Measurements from ENCODE around the gene DRD3. TPM values are rescaled to one million over a fixed set of nuclear protein-coding genes. Genes with fewer than 3 reads are reported as not detected.

Gene DRD3
- total and polyA plus RNA-seq, 3 donors from 2014 or later: 0.37 to 0.94 (median 0.39) TPM

DNA sequence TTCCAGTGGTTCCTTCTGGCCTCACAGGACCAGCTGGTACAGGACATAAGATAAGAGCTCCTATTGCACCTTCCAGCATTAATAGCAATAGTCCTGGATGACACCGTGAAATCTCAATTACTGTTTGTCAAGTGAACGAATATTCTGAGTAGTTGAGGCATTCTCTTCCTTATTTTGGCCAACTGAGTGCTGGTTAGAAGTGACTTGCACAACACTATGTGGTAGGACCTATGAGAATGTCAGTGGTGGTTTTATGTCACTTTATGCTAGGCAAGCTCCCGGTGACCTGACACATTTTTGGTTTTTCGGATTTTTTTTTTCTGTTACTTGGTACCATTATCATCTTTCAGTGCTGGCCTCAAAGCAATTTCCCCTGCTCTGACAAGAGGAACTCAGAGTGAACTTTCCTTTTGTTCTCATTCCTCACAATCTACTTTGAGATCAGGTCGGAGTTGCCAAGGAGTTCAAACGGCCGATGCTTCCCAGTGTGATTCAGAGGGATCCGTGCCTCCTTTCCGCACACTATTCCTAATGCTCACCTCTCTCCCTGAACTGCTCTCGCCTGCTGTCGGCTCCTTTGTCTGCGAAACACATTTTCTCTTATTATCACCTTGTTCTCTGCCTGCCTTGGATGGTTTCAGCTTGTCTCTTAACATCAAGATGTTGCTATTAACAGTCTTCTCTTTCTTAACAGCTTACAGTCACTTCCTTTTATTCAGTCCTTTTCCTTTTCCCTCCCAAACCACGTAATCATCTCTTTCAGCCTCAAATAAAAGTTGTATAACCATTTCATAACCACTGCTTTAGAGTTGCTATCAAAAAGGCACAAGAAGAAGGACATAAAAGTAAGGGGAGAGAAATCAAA, 86.5 kb downstream of the DRD3 start:
- intact Hi-C loops (cut with DNase I; ENCODE audit: low total_unique reads): no loop called here
- no peak for DNase-seq
- no peaks in the 10 kb centered on the region for H3K4me1 ChIP-seq
- no peaks in the 10 kb centered on the region for H3K27me3 ChIP-seq
- TF ChIP-seq, protein P1, sequence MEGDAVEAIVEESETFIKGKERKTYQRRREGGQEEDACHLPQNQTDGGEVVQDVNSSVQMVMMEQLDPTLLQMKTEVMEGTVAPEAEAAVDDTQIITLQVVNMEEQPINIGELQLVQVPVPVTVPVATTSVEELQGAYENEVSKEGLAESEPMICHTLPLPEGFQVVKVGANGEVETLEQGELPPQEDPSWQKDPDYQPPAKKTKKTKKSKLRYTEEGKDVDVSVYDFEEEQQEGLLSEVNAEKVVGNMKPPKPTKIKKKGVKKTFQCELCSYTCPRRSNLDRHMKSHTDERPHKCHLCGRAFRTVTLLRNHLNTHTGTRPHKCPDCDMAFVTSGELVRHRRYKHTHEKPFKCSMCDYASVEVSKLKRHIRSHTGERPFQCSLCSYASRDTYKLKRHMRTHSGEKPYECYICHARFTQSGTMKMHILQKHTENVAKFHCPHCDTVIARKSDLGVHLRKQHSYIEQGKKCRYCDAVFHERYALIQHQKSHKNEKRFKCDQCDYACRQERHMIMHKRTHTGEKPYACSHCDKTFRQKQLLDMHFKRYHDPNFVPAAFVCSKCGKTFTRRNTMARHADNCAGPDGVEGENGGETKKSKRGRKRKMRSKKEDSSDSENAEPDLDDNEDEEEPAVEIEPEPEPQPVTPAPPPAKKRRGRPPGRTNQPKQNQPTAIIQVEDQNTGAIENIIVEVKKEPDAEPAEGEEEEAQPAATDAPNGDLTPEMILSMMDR (IDR thresholded peaks at IDR 0.05): no peak
- no peak for TF ChIP-seq POLR2A (IDR thresholded peaks at IDR 0.05)
- no peaks in the 10 kb centered on the region for H3K36me3 ChIP-seq (ENCODE audit: low read depth, missing control alignments)
- H3K4me3 ChIP-seq: no peak overlapping the region
- WGBS, 2 donors: 40 to 49% methylated on average over 13 of the region's 13 CpGs
- H3K27ac ChIP-seq: no peak overlapping the region
- H3K9me3 ChIP-seq: no peaks in the 10 kb centered on the region

DNA sequence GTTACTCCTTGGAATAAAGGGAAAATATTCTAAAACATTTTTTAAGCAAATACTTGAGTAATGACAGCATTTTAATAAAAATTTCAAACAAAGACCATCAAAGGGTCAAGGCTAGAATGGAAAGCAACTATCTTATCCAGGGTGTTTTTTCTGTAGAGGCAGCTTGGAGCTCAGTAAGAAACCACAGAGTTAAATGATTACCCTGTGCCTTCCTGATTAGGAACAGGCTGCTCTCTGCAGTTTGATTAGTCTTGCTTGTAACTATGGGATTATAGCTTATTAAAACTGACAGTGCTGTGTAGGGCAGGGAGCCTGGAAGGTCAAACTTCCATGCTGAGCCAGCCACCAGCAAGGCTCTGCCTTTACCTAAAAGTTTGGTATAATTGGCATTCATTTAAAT, 89.2 kb downstream of the DRD3 start:
- Histone ChIP-seq H3K4me1 (no peaks in the 10 kb centered on the region), H3K36me3 (ENCODE audit: low read depth, missing control alignments) (no peaks in the 10 kb centered on the region), H3K27ac (no peak overlapping the region), H3K27me3 (no peaks in the 10 kb centered on the region), H3K4me3 (no peak overlapping the region), H3K9me3 (no peaks in the 10 kb centered on the region)
- no peak for DNase-seq
- TF ChIP-seq, protein P1 (IDR thresholded peaks at IDR 0.05): no peak
- intact Hi-C loops (cut with DNase I; ENCODE audit: low total_unique reads): no loop called here

- no peak overlapping the region for H3K27ac ChIP-seq
- no peaks in the 10 kb centered on the region for H3K36me3 ChIP-seq (ENCODE audit: low read depth, missing control alignments)
- H3K27me3 ChIP-seq: no peaks in the 10 kb centered on the region
- no peak for DNase-seq
- TF ChIP-seq POLR2A (IDR thresholded peaks at IDR 0.05): no peak
- TF ChIP-seq, protein P1 (IDR thresholded peaks at IDR 0.05): no peak
- no peaks in the 10 kb centered on the region for H3K9me3 ChIP-seq
- H3K4me3 ChIP-seq: no peak overlapping the region
- intact Hi-C loops (cut with DNase I; ENCODE audit: low total_unique reads): no loop called here
- H3K4me1 ChIP-seq: no peaks in the 10 kb centered on the region
- 85 to 92% methylated on average over 2 of the region's 2 CpGs for WGBS, 2 donors
Measured at GRCh38 chr3:114086356-114086755, 92.5 kb downstream of the DRD3 start.

DNA sequence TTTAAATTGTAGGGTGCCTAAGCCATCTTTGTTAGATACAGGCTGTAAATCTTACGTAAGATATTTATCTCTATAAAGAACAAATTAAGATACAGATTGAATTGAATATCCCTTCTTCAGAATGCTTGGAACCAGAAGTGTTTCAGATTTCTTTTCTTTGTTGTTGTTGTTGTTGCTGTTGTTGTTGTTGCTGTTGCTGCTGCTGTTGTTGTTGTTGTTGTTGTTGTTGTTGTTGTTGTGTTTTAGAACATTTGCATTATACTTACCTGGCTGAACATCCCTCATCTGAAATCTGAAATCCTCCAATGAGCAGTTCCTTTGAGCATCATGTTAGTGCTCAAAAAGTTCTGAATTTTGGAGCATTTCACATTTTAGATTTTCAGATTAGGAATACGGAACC, 95.7 kb downstream of the DRD3 start:
- Histone ChIP-seq H3K27me3 (no peaks in the 10 kb centered on the region), H3K36me3 (ENCODE audit: low read depth, missing control alignments) (no peaks in the 10 kb centered on the region), H3K9me3 (no peaks in the 10 kb centered on the region), H3K4me1 (no peaks in the 10 kb centered on the region), H3K27ac (no peak overlapping the region), H3K4me3 (no peak overlapping the region)
- intact Hi-C loops (cut with DNase I; ENCODE audit: low total_unique reads): no loop called here
- DNase-seq: no peak
- no peak for TF ChIP-seq POLR2A (IDR thresholded peaks at IDR 0.05)
- TF ChIP-seq, protein P1 (IDR thresholded peaks at IDR 0.05): no peak
- 81 to 95% methylated on average over 2 of the region's 2 CpGs for WGBS, 2 donors

DNA sequence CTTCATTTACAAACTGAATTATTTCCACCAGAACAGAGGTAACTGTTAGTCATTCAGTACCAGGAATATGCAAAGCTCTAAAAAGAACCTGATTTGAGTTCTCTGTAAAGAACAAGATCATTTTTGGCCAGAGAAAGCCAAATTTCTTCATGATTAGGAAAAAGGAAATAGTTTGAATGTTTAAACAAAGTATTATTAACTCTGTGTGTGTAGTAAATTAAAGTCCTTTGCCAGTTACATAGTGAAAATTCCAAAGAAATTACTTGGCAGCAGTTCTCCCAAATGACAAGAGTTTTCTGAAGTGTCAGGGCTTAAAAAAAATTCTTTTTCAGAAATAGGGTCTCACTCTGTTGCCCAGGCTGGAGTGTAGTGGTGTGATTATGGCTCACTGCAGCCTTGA, 97.8 kb downstream of the DRD3 start:
- H3K27ac ChIP-seq: no peak overlapping the region
- no peaks in the 10 kb centered on the region for H3K4me1 ChIP-seq
- no peak for DNase-seq
- H3K4me3 ChIP-seq: no peak overlapping the region
- H3K36me3 ChIP-seq (ENCODE audit: low read depth, missing control alignments): no peaks in the 10 kb centered on the region
- TF ChIP-seq, protein P1 (IDR thresholded peaks at IDR 0.05): no peak
- TF ChIP-seq POLR2A (IDR thresholded peaks at IDR 0.05): no peak
- H3K9me3 ChIP-seq: no peaks in the 10 kb centered on the region
- intact Hi-C loops (cut with DNase I; ENCODE audit: low total_unique reads): no loop called here
- no peaks in the 10 kb centered on the region for H3K27me3 ChIP-seq
